Daoy (cell line): ENCODE measurements around the gene HS3ST3A1. TPM values are rescaled to one million over a fixed set of nuclear protein-coding genes. Genes with fewer than 3 reads are reported as not detected.
"Not testable (repeated sequence)": the region's sequence is repeated elsewhere in the genome, so short reads cannot be mapped to it uniquely, and the experiment has no call there.

Experiments
- DNase-seq: peaks from one replicate; pipeline ENCODE4 v3.0.0-alpha.2; 2015; ENCODE audit warnings: low read depth
- total RNA-seq: library from RNA; depleted of rRNA; stranded (reverse); fragments of >200 nt; shearing (Covaris generic); gene quantifications from 2 replicates; pipeline ENCODE4 v1.2.3, GENCODE V29; 2014

HS3ST3A1 gene
- total RNA-seq, 1 experiment from 2014 or later = 17.4 TPM

- DNase-seq = no peak
Observed at GRCh38 chr17:13538841-13539411, 62.8 kb downstream of the HS3ST3A1 start.

DNA sequence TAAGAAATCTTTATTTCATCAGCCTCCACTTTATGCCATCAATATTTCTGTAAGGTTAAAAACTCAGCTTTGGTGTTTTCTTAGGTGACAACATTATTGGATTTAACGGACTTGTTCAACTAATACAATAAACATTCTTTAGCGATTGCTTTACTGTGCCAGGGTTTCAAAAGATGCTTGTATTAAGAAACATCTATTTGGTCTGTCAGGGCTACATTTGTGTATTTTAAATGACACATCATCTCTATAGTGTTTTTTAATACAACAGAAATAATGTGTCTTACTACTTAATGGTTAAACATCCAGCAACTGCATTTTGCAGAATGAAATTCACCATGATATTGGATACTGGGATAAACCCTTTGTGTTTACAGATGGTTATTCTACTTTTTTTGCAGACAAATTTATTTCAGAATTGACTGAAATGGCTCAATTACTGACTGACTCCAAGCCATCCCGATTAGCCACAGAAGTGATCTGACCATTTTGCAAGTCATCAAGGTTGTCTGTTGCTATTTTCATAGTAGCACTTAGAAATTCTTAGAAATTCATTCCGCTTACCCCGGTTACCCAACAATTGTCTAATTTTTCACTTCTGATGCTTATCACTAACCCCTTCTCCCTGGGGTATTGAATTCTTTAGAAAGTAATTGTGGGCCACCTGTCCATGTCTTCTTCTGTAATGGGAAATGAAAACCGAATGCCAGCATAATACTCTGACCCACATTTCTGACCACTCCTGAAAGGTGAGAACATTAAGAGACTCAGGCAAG, 63.7 kb downstream of the HS3ST3A1 start:
- DNase-seq = no peak

DNA sequence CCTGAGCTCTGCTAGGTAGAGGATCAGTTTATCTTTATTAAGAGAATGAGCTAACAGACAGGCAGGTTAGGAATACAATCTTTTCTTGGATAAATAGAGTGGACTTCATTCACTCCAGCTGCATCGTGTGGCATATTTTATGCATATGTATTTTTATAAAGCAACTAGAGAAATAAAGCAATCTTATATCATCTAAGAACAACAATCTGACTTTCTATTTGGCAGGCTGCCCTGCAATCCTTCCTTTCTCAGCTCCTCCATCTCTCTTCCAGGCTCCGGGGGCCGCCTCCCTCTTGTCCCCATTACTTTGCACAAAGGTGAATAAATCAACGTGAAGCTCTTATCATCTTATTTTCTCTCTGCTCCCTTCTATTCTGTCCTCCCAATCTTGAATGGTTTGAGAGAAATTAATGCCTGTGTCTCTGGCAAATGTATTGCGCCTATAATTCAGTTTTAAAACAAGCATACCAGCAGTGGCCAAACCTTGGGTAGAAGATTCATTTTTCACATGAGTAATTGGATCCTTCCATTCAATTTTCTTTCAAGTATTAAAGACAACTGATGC, 64.5 kb downstream of the HS3ST3A1 start:
- no peak for DNase-seq

- DNase-seq = no peak
Observed at GRCh38 chr17:13534946-13535345, 66.8 kb downstream of the HS3ST3A1 start.

DNA sequence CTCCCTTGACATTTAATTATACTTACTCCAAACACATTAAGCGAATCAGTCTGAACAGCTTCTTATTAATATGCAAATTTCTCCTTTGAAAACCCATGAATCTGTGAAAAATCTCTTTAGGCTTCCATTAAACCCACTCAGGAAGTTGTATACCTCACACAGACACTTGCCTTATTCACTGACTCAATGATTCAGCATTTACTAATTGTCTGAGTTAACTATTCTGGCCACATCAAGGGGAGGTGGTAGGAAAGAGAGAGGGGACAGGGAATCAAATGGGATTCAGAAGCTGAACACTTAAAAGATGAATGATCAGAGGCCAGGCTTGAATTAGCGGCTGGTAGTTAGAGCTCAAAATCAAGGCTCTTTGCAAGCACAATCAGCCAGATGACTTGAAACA, 70.0 kb downstream of the HS3ST3A1 start:
- DNase-seq = no peak

DNA sequence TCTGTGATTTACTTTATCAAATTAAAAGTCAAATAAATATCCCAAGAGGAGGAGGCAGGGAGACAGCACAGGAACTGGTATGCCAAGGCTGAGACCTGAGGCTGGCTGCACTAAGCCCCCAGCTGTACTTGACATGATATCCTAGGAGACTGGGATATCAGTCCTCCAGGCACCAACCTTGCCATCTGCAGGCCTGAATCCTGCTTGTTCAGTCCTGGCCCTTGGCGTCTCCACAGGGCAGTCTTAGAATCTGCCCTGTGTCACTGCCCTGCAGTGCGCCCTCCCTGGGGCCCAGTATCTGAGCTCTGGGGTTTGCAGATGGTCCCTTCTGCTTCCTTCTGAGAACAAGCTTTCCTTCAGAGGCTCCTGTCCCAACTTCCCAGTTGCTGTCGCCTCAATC, 75.9 kb downstream of the HS3ST3A1 start:
- DNase-seq = no peak

DNA sequence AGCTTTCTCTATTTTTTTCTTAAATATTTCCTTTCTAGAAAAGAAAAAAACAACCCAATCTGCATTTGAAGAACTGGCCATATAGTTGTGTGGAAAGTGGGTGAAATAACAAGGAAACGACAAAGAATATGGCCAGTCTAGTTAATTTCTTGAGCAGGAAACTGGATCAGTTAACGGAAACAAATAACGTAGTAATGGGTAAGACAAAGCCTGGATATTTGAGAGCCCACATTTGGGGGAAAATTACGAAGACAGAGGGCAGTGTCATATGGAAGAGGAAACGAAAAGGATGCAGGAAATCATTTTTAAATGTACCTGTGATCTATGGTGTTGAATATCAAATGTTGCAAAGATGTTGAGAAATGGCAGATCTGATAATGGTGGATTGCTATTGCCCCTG, 78.6 kb downstream of the HS3ST3A1 start:
- no peak for DNase-seq

DNA sequence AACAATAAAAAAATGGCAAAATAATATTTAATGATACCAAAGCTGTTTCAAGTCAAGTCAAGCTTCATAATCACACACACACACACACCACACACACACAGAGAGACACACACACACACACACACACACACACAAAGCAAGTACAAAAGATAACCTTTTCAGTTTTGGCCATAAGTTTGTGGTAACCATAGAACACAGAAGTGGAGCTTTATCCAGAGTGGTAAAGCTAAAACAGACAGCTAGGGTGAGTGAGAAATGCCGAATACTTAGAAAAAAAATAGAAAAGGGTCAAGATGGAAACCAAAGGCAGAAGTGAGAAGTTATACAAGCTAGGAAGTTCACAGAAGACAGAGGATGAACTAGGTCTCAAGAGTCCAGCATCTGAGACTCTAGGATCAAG, 79.0 kb downstream of the HS3ST3A1 start:
- DNase-seq = no peak

DNA sequence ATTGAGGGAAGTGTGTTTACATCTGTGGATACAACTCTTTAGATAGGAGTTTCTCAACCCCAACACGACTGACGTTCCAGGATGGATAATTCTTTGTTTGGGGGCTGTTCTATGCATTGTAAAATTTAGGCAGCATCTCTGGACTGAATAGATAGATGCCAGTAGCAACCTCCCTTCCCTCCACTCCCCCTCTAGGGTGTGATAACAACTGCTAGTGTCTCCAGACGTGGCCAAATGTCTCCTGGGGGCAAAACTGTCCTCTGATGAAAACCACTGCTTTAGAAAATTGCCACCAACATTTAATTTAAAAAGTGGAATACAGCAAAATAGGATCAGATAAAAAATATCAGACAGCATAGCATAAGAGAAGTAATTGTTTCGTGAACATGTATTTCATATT, 79.9 kb downstream of the HS3ST3A1 start:
- no peak for DNase-seq

GRCh38 chr17:13520899-13521572, 80.7 kb downstream of the HS3ST3A1 start:
- DNase-seq = peak; percentile 43

- no peak for DNase-seq
Observed at GRCh38 chr17:13518261-13519000, 83.3 kb downstream of the HS3ST3A1 start.

- peak; percentile 74 for DNase-seq
Observed at GRCh38 chr17:13513039-13513405, 88.7 kb downstream of the HS3ST3A1 start.

- DNase-seq = no peak
Observed at GRCh38 chr17:13510062-13510461, 91.7 kb downstream of the HS3ST3A1 start.

GRCh38 chr17:13509527-13509926, 92.2 kb downstream of the HS3ST3A1 start:
- no peak for DNase-seq

DNA sequence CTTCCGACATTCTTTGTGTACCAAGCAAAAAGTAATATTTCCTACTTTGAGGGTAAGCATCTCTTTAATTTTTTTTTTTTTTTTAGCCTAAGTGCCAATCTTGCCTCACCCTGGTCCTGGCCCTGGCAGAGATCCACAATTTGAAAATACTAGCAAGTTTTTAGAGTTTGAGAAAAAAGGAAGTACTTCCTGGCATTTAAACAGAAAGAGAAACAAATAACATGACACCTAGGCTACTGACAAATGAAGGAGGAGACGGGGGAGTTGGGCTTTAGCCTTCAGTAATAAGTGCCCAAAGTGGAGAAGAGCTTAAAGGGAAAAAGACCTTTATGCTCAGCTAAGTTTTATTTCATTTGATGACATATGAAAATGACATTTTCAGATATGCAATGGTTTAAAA, 92.8 kb downstream of the HS3ST3A1 start:
- DNase-seq = no peak

DNA sequence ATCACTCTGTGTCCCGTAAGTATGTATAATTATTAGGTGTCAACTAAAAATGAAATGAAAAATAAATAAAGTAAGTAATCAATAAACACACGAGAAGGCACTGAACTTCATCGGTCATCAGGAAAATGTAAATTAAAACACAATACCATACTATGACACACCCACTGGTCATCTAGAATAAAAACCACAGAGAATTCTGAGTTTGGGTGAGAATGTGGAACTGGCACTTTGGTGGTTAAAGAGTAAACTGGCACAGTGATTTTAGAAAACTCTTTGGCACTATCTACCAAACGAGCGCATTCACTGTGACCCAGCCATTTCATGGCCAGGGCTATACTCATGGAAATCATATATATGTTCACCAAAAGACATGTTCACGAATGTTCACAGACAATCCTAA, 98.2 kb downstream of the HS3ST3A1 start:
- DNase-seq = no peak

- DNase-seq = no peak
Observed at GRCh38 chr17:13502263-13502662, 99.5 kb downstream of the HS3ST3A1 start.

- no peak for DNase-seq
Observed at GRCh38 chr17:13500947-13501346, 100.8 kb downstream of the HS3ST3A1 start.

DNA sequence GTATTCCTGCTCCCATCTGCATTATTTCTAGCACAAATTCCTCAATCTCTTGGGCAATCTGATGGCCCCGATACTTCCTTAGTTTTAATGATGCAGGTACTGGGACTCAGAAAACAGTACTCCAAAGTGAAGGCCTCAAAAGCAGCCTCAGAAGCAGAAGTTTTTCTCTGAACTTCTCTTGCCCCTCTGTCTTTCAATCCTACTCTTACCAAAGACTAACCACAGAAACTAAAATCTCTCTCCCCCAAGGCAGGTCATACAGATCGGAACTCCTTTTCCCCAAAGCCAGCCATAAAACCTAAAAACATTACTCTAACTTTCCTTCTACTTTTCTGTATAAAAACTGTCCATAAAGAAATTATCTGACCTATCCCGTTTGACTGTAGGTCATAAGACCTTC, 103.5 kb downstream of the HS3ST3A1 start:
- no peak for DNase-seq

GRCh38 chr17:13496553-13497056, 105.1 kb downstream of the HS3ST3A1 start:
- DNase-seq = not testable (repeated sequence)

DNA sequence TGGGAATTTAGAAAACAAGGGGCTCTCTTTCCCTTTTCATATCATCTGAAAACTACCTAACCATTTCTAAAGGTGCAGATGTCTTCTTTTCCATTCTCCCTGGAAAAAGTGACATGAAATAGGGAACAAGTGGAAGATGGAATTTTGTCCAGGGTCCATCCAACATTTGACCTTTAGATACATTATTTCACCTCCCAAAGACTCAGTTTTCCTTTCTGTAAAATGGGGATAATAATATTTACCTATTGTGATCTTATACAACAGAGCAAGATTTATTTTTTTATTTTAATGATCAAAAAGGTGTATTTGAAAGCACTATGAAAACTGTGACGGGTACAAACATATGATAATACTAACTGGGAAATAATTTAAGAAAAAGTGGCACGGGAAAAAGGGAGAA, 106.3 kb downstream of the HS3ST3A1 start:
- no peak for DNase-seq

DNA sequence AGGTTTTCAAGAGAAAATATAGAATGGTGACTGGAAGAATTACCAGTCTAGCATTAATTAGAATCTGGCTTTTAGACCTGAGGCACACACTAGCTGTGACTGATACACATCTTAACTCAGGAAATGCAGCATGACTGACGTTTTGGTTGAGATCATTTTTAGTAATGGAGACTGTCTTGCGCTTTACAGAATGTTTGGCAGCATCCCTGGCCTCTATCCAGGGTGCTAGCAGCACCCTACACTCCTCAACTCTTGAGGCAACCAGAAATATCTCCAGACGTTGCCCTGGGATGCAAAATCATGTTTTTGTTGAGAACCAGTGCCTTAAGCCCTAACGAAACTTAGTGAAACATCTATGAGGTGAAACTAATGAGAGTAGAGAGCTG, 109.0 kb downstream of the HS3ST3A1 start:
- no peak for DNase-seq
